ENCODE data around the gene SMOC2. TPM values are rescaled to one million over a fixed set of nuclear protein-coding genes. Genes with fewer than 3 reads are reported as not detected.

SMOC2 gene
- total and polyA plus RNA-seq, 4 donors = 1.3 to 6.4 (median 4.6) TPM

DNA sequence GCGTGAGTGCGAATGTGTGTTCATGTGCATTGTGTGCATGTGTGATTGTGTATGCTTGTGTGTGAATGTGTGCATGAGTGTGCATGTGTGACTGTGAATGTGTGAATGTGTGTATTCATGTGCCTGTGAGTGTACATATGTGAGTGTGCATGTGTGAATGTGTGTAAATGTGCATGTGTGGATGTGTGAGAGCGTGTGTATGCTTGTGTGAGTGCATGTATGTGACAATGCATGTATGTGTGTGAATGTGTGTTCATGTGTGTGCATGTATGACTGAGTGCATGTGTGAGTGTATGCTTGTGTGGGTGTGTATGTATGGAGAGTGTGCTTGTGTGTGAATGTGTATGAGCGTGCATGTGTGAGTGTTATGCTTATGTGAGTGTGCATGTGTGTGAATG lies 77.4 kb downstream of the SMOC2 start:
- Histone ChIP-seq H3K9ac (ENCODE audit: insufficient read depth in 1 of 2, low read length in 2 of 2) (no peak overlapping the region), H3K4me3 (no peak overlapping the region), H3K36me3 (ENCODE audit: control insufficient read depth in 4 of 4, insufficient read depth in 4 of 4, low read length in 4 of 4) (no peaks in the 10 kb centered on the region), H3K4me1 (ENCODE audit: control insufficient read depth in 5 of 5, insufficient read depth in 5 of 5, low read length in 5 of 5) (peaks cover 0 to 6% (median 4%) of the 10 kb centered on the region in 5 donors), H3K27me3 (ENCODE audit: control insufficient read depth in 3 of 3, insufficient read depth in 3 of 3, low read length in 2 of 3) (peaks cover 0 to 10% (median 4%) of the 10 kb centered on the region in 3 donors), H3K27ac (ENCODE audit: low read depth in 1 of 2, low read length in 1 of 2) (no peak overlapping the region), H3K9me3 (ENCODE audit: control insufficient read depth in 4 of 4, insufficient read depth in 3 of 4, low read length in 3 of 4) (peaks cover 0 to 3% (median under 1%) of the 10 kb centered on the region in 4 donors)
- TF ChIP-seq, protein P1, sequence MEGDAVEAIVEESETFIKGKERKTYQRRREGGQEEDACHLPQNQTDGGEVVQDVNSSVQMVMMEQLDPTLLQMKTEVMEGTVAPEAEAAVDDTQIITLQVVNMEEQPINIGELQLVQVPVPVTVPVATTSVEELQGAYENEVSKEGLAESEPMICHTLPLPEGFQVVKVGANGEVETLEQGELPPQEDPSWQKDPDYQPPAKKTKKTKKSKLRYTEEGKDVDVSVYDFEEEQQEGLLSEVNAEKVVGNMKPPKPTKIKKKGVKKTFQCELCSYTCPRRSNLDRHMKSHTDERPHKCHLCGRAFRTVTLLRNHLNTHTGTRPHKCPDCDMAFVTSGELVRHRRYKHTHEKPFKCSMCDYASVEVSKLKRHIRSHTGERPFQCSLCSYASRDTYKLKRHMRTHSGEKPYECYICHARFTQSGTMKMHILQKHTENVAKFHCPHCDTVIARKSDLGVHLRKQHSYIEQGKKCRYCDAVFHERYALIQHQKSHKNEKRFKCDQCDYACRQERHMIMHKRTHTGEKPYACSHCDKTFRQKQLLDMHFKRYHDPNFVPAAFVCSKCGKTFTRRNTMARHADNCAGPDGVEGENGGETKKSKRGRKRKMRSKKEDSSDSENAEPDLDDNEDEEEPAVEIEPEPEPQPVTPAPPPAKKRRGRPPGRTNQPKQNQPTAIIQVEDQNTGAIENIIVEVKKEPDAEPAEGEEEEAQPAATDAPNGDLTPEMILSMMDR (IDR thresholded peaks at IDR 0.05; ENCODE audit: control extremely low read depth, extremely low read depth) = no peak
- 72 to 96% methylated on average over 4 of the region's 4 CpGs for WGBS, 2 donors
- ATAC-seq (ENCODE audit: insufficient read depth, low FRiP score) = no peak
- no peak for DNase-seq

DNA sequence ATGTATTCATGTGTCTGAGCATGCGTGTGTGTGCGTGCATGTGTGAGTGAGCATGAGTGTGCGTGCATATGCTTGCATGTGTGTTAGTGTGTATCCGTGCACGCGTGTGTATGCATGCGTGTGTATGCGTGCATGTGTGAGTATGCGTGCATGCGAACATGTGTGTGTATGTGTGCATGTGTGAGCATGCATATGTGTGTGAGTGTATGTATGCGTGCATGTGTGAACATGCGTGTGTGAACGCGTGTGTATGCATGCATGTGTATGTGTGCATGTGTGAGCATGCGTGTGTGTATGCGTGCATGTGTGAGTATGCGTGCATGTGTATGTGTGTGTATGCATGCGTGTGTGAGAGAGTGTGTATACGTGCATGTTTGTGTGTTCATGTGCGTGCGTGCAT lies 77.9 kb downstream of the SMOC2 start:
- ATAC-seq (ENCODE audit: insufficient read depth, low FRiP score) (no peak), DNase-seq (no peak)

DNA sequence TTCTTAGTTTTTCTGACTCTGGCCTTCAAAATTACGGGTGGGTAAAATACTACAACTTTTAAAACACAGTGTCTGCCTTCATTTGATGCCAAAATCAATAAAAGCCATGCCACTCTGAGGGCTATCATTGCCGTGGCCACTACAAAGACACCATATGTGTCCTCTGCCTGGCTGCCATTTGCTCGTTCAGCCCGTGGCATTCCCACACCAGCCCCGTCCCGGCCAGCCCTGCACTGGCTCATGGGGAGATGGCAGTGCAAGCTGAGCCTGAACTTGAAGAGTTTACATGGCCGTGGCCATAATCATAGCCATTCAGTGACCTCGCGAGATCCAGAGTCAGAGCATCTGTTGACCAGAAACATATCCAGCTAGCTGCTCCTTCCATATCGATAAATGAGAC lies 79.2 kb downstream of the SMOC2 start:
- DNase-seq = no peak

More for the DNA sequence above, 77.9 kb downstream of the SMOC2 start:
- Histone ChIP-seq H3K4me3 (no peak overlapping the region), H3K9ac (ENCODE audit: insufficient read depth in 1 of 2, low read length in 2 of 2) (no peak overlapping the region), H3K36me3 (ENCODE audit: control insufficient read depth in 4 of 4, insufficient read depth in 4 of 4, low read length in 4 of 4) (no peaks in the 10 kb centered on the region), H3K4me1 (ENCODE audit: control insufficient read depth in 5 of 5, insufficient read depth in 5 of 5, low read length in 5 of 5) (peaks cover 0 to 6% (median 4%) of the 10 kb centered on the region in 5 donors), H3K27ac (ENCODE audit: low read depth in 1 of 2, low read length in 1 of 2) (no peak overlapping the region), H3K27me3 (ENCODE audit: control insufficient read depth in 3 of 3, insufficient read depth in 3 of 3, low read length in 2 of 3) (peaks cover 0 to 8% (median 0%) of the 10 kb centered on the region in 3 donors), H3K9me3 (ENCODE audit: control insufficient read depth in 4 of 4, insufficient read depth in 3 of 4, low read length in 3 of 4) (peaks cover 0 to 3% (median under 1%) of the 10 kb centered on the region in 4 donors)
- TF ChIP-seq, protein P1 (IDR thresholded peaks at IDR 0.05; ENCODE audit: control extremely low read depth, extremely low read depth) = no peak
- WGBS, 2 donors = 97 to 98% methylated on average over 21 of the region's 21 CpGs

More for the DNA sequence above, 79.2 kb downstream of the SMOC2 start:
- H3K27ac ChIP-seq (ENCODE audit: low read depth in 1 of 2, low read length in 1 of 2) = no peak overlapping the region
- no peak overlapping the region for H3K4me3 ChIP-seq
- peaks cover 0 to 6% (median 4%) of the 10 kb centered on the region in 5 donors for H3K4me1 ChIP-seq (ENCODE audit: control insufficient read depth in 5 of 5, insufficient read depth in 5 of 5, low read length in 5 of 5)
- peaks cover 0 to 3% (median under 1%) of the 10 kb centered on the region in 4 donors for H3K9me3 ChIP-seq (ENCODE audit: control insufficient read depth in 4 of 4, insufficient read depth in 3 of 4, low read length in 3 of 4)
- WGBS, 2 donors = 88 to 92% methylated on average over 10 of the region's 10 CpGs
- TF ChIP-seq, protein P1 (IDR thresholded peaks at IDR 0.05; ENCODE audit: control extremely low read depth, extremely low read depth) = no peak
- ATAC-seq (ENCODE audit: insufficient read depth, low FRiP score) = no peak
- no peak overlapping the region for H3K9ac ChIP-seq (ENCODE audit: insufficient read depth in 1 of 2, low read length in 2 of 2)
- peaks cover 0 to 4% (median 0%) of the 10 kb centered on the region in 3 donors for H3K27me3 ChIP-seq (ENCODE audit: control insufficient read depth in 3 of 3, insufficient read depth in 3 of 3, low read length in 2 of 3)
- no peaks in the 10 kb centered on the region for H3K36me3 ChIP-seq (ENCODE audit: control insufficient read depth in 4 of 4, insufficient read depth in 4 of 4, low read length in 4 of 4)

Measured in lung (tissue), 12 donors.